ENCODE data around the gene PRDX2.

The PRDX2 gene

DNA sequence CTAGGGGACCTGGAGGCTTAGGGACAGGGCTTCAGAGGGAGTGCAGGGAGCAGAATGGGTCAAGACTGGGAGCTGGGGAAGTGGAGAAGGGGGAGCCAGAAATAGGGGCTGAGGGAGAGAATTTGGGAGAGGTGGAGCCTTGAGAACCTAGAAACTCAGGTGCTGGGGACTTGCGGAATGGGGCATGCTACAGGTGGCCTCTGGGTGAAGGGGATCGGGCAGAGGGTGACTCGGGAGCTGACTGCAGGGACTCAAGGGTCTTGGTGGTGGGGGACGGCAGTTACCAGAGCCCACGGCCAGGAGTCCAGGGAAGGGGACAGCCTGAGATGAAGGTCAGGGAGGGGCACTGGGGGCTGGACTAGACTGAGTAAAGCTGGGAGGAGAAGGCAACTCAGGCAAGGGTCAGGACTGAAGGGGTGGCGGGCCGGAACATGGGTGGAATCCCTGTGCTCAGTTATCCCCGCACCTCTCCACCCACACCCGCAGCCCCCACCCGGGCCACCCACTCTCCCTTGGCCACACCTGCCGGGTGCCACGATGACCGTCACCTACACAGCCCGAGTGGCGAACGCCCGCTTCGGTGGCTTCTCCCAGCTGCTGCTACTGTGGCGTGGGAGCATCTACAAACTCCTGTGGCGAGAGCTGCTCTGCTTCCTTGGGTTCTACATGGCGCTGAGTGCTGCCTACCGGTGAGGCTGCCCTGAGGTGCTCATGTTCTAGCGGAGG is 49.4 kb downstream of the PRDX2 start:
- DNase-seq (ENCODE audit: low read depth in 2 of 2), result no peak

DNA sequence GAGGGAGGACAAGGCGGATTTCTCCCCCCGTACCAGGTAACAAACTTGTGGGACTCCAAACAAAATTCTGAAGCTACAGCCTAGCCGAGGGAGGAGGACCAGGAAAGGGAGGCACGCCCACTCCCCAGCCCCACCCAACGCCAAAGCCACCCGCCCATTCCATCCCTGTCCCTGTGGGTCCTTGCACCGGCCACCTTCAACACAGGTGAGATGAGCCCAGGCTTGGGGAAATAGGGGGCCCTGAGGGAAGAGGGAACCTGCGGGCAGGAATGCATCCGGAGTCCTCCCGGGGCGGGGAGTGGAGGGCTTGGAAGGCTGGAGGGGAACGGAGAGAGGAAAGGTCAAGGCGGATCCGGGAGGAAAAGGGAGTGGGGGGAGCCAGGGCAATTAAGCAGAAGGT is 50.0 kb downstream of the PRDX2 start, which contains the start of gene BEST2:
Gene BEST2 (plus strand): TSS at position 157 of the 400 bp plus-strand sequence. CDS start 802 bp downstream, outside the sequence.
- no peak for DNase-seq (ENCODE audit: low read depth in 2 of 2)

DNA sequence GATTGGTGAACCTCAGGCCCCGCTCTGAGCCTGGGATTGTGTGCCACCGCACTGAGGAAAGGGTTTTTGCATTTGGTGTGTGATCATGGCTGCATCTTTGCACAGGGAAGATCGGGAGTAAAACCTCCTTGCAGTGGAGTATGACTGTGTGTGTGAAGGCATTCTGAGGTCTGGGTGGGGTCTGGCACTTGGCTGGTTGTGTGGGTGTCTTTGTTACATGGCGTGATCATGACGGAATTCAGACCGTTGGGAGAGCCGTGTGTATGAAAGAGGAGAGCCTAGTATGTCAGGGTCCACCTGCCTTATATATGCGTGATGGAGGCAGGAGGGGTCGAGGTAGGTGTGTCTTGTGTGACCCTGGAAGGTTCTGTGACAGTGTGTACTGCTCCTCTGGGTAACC is 50.7 kb downstream of the PRDX2 start:
- no peak for DNase-seq (ENCODE audit: low read depth in 2 of 2)

DNA sequence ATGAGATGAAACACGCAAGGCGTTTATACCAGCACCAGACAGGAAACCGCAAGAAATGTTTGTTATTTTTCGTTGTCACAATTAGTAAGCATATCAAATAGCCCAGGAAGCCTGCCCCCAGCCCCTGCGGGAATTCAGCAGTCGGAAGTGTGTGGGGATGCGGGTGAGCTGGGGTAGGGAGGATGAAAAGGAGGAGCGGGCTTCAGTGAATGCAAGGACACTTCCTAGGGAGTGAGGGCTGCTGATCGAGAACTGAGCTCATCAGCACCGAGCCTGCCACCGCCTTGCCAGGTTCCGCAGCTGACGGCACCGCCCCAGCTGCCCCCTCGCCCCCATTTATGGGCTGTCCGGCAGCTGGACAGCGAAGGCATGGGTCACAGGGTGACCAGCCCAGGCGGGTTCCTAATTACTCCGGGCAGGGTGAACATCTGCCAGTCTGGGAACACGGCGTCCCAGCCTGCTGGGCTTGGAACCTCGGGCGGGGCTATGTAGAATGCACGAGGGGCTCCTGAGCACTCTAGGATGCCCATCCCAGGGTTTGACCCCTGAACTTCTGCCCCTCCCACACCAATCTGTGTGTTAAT is 51.6 kb downstream of the PRDX2 start:
- no peak for DNase-seq (ENCODE audit: low read depth in 2 of 2)

DNA sequence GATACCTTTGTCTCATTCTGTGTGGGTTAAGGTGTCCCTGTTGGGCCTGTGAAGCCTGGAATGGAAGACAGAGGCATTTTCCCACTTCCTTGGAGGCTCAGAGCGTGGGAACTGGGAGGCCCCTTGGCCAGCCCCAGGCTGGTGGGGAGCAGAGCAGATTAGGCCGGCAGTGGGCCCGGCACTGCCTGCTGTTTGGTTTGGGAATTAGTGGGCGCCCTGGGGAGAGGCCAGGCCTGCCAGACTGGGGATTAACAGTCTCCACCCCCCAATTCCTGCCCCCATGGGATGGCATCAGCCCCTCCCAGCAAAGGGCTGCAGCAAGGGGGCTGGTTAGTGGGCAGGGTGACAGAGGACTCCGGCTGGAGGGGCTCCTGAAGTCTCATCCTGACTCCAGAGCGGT is 53.1 kb downstream of the PRDX2 start:
- no peak for DNase-seq (ENCODE audit: low read depth in 2 of 2)

Measured in stimulated activated CD4-positive, alpha-beta T cell treated with anti-CD3 and anti-CD28 coated beads, Interleukin-12 subunit alpha, Interleukin-12 subunit beta, amount 100 ng/mL, for 24 hours (primary cell).